ENCODE results near the gene CDKN1A.

The CDKN1A gene

GRCh38 chr6:36694616-36695015 lies 16.1 kb downstream of the CDKN1A start:
- no peak overlapping the region for H3K4me3 ChIP-seq (replicated peaks in 1 of 2; ENCODE audit: low read depth in 2 of 2, low read length in 2 of 2)
- TF ChIP-seq CTCF (IDR thresholded peaks at IDR 0.05; ENCODE audit: low read depth, low read length) = no peak
- DNase-seq (ENCODE audit: low read depth in 2 of 2) = no peak

- no peak for TF ChIP-seq CTCF (IDR thresholded peaks at IDR 0.05; ENCODE audit: low read depth, low read length)
- no peak overlapping the region for H3K4me3 ChIP-seq (replicated peaks in 1 of 2; ENCODE audit: low read depth in 2 of 2, low read length in 2 of 2)
- DNase-seq (ENCODE audit: low read depth in 2 of 2) = no peak
These were observed 16.9 kb downstream of the CDKN1A start for GRCh38 chr6:36695414-36695813.

GRCh38 chr6:36697481-36697903 lies 19.0 kb downstream of the CDKN1A start, which contains the start of gene RAB44:
TSS of gene RAB44 (plus strand) at chr6:36697826. CDS start at chr6:36704236, 6,410 bp downstream.
- no peak for TF ChIP-seq CTCF (IDR thresholded peaks at IDR 0.05; ENCODE audit: low read depth, low read length)
- no peak for DNase-seq (ENCODE audit: low read depth in 2 of 2)
- H3K4me3 ChIP-seq (replicated peaks in 1 of 2; ENCODE audit: low read depth in 2 of 2, low read length in 2 of 2) = no peak within 1 kb of the TSS

- no peak for DNase-seq (ENCODE audit: low read depth in 2 of 2)
- no peak overlapping the region for H3K4me3 ChIP-seq (replicated peaks in 1 of 2; ENCODE audit: low read depth in 2 of 2, low read length in 2 of 2)
- no peak for TF ChIP-seq CTCF (IDR thresholded peaks at IDR 0.05; ENCODE audit: low read depth, low read length)
These were observed 19.7 kb downstream of the CDKN1A start for GRCh38 chr6:36698196-36698595.

- H3K4me3 ChIP-seq (replicated peaks in 1 of 2; ENCODE audit: low read depth in 2 of 2, low read length in 2 of 2) = no peak overlapping the region
- DNase-seq (ENCODE audit: low read depth in 2 of 2) = no peak
- no peak for TF ChIP-seq CTCF (IDR thresholded peaks at IDR 0.05; ENCODE audit: low read depth, low read length)
These were observed 20.4 kb downstream of the CDKN1A start for GRCh38 chr6:36698871-36699271.

- H3K4me3 ChIP-seq (replicated peaks in 1 of 2; ENCODE audit: low read depth in 2 of 2, low read length in 2 of 2) = no peak overlapping the region
- peak in 1 of 2 donors; percentile 15 for DNase-seq (ENCODE audit: low read depth in 2 of 2)
These were observed 20.8 kb downstream of the CDKN1A start for GRCh38 chr6:36699348-36699747.

More at GRCh38 chr6:36699348-36699747, 20.8 kb downstream of the CDKN1A start:
- TF ChIP-seq CTCF (IDR thresholded peaks at IDR 0.05; ENCODE audit: low read depth, low read length) = no peak
